Left ventricle myocardium inferior (tissue), 1 donor: ENCODE data around the gene IL37. TPM values are rescaled to one million over a fixed set of nuclear protein-coding genes. Genes with fewer than 3 reads are reported as not detected.

Experiments
- DNase-seq: peaks from one replicate; pipeline ENCODE4 v3.0.0-alpha.2; 2020
- H3K27ac ChIP-seq: fragments of 200-600 bp; replicated peaks from 2 replicates; pipeline ENCODE4 v1.8.0; 2021
- H3K27me3 ChIP-seq: fragments of 200-600 bp; 2 replicates; pipeline ENCODE4 v1.8.0; 2021; ENCODE audit warnings: low read depth
- H3K36me3 ChIP-seq: fragments of 200-600 bp; 2 replicates; pipeline ENCODE4 v1.8.0; 2021
- H3K4me1 ChIP-seq: fragments of 200-600 bp; 2 replicates; pipeline ENCODE4 v1.8.0; 2021
- H3K4me3 ChIP-seq: fragments of 200-600 bp; 2 replicates; pipeline ENCODE4 v1.8.0; 2021; ENCODE audit warnings: mild to moderate bottlenecking, moderate library complexity
- H3K9me3 ChIP-seq: fragments of 200-600 bp; replicated peaks from 2 replicates; pipeline ENCODE4 v1.8.0; 2021
- intact Hi-C: fragments of 100-400 bp; cut with micrococcal nuclease; formaldehyde crosslinking; loops from one replicate; pipeline ENCODE4 v1.11.0; 2022
- total RNA-seq: library from RNA; stranded (reverse); fragmentation: NEBNext Ultra II Directional; extraction: Animal tissue kit (Norgen Biotek cat#: 25700); gene quantifications from one replicate; pipeline ENCODE4 v1.2.1, GENCODE V29; 2021
- TF ChIP-seq, protein P1 (sequence below): fragments of 200-600 bp; IDR thresholded peaks from 2 replicates; pipeline ENCODE4 v1.8.0; 2021; ENCODE audit warnings: antibody characterized with exemption, mild to moderate bottlenecking, borderline replicate concordance
- donor health status: DM: no; HTN: yes; CAD: no; lungs with severe emphysema.

Gene IL37
- total RNA-seq, 1 donor from 2014 or later = not detected

GRCh38 chr2:112870841-112871835, 39.8 kb upstream of the IL37 start:
- Histone ChIP-seq H3K27me3 (peaks cover 27% of the 10 kb centered on the region), H3K36me3 (no peaks in the 10 kb centered on the region), H3K4me1 (peaks cover 16% of the 10 kb centered on the region), H3K4me3 (no peak overlapping the region), H3K27ac (no peak overlapping the region), H3K9me3 (no peaks in the 10 kb centered on the region)
- no peak for DNase-seq
- intact Hi-C loops = loop anchor here (2.0 kb wide), 1 partner anchor 58 kb away; no protein-coding TSS in a partner anchor
- TF ChIP-seq, protein P1, sequence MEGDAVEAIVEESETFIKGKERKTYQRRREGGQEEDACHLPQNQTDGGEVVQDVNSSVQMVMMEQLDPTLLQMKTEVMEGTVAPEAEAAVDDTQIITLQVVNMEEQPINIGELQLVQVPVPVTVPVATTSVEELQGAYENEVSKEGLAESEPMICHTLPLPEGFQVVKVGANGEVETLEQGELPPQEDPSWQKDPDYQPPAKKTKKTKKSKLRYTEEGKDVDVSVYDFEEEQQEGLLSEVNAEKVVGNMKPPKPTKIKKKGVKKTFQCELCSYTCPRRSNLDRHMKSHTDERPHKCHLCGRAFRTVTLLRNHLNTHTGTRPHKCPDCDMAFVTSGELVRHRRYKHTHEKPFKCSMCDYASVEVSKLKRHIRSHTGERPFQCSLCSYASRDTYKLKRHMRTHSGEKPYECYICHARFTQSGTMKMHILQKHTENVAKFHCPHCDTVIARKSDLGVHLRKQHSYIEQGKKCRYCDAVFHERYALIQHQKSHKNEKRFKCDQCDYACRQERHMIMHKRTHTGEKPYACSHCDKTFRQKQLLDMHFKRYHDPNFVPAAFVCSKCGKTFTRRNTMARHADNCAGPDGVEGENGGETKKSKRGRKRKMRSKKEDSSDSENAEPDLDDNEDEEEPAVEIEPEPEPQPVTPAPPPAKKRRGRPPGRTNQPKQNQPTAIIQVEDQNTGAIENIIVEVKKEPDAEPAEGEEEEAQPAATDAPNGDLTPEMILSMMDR = no peak

GRCh38 chr2:112876257-112876970, 34.6 kb upstream of the IL37 start:
- Histone ChIP-seq H3K36me3 (no peaks in the 10 kb centered on the region), H3K27ac (no peak overlapping the region), H3K9me3 (no peaks in the 10 kb centered on the region), H3K4me1 (no peaks in the 10 kb centered on the region), H3K27me3 (peaks cover 34% of the 10 kb centered on the region), H3K4me3 (no peak overlapping the region)
- intact Hi-C loops = no loop called here
- DNase-seq = no peak
- TF ChIP-seq, protein P1 = no peak

DNA sequence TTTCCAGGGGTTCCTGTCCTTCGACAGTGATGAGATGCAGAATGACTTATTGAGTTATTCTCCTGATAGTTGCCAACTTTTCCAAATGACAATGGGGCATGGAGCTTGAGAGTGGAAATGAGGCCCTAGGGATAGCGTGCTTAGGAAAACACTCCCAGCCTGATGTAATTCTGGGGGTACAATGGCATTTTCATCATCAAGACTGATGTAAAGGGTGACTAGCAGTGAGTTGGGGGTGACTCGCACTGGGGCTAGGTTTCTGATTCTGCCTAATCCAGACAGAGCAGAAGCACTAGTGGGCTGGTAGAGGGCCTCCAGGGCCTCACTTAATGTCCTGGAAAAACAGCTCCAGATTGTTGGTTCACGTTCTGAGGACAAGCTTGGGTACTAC, 34.0 kb upstream of the IL37 start:
- intact Hi-C loops = no loop called here
- Histone ChIP-seq H3K4me1 (no peaks in the 10 kb centered on the region), H3K36me3 (no peaks in the 10 kb centered on the region), H3K27ac (no peak overlapping the region), H3K27me3 (peaks cover 33% of the 10 kb centered on the region), H3K4me3 (no peak overlapping the region), H3K9me3 (no peaks in the 10 kb centered on the region)
- TF ChIP-seq, protein P1 = no peak
- no peak for DNase-seq

GRCh38 chr2:112877423-112877822, 33.5 kb upstream of the IL37 start:
- intact Hi-C loops = no loop called here
- Histone ChIP-seq H3K27me3 (peaks cover 33% of the 10 kb centered on the region), H3K4me3 (no peak overlapping the region), H3K36me3 (no peaks in the 10 kb centered on the region), H3K4me1 (no peaks in the 10 kb centered on the region), H3K27ac (no peak overlapping the region), H3K9me3 (no peaks in the 10 kb centered on the region)
- no peak for DNase-seq
- TF ChIP-seq, protein P1 = no peak

- TF ChIP-seq, protein P1 = no peak
- Histone ChIP-seq H3K4me3 (no peak overlapping the region), H3K4me1 (no peaks in the 10 kb centered on the region), H3K27ac (no peak overlapping the region), H3K9me3 (no peaks in the 10 kb centered on the region), H3K27me3 (peaks cover 26% of the 10 kb centered on the region), H3K36me3 (no peaks in the 10 kb centered on the region)
- no peak for DNase-seq
- intact Hi-C loops = loop anchor here (10.0 kb wide), 1 partner anchor 125 kb away; no protein-coding TSS in a partner anchor
Observed at GRCh38 chr2:112879491-112880041, 31.4 kb upstream of the IL37 start.
